RWPE2 (cell line): ENCODE results near the gene KLC3.
A peak's percentile ranks its signal among the peaks of the same experiment; 100 is the strongest.

Source experiments
- ATAC-seq: fragments of 200-7000 bp; cut with Tn5 transposase; 3 replicates; pipeline ENCODE4 v1.9.1; 2021; ENCODE audit warnings: low read depth
- DNase-seq: peaks from one replicate; pipeline ENCODE4 v3.0.0-alpha.2; 2020; ENCODE audit warnings: low spot score
- H3K27ac ChIP-seq: fragments of 450-650 bp; 2 replicates; pipeline ENCODE4 v1.5.1; 2017; ENCODE audit warnings: mild to moderate bottlenecking; ENCODE audit not compliant: poor library complexity, severe bottlenecking
- H3K27me3 ChIP-seq: fragments of 250-450 bp; sonication (Bioruptor Pico); 2 replicates; pipeline ENCODE4 v1.5.1; 2021; ENCODE audit warnings: mild to moderate bottlenecking, moderate library complexity; ENCODE audit not compliant: insufficient read depth, poor library complexity, severe bottlenecking
- H3K36me3 ChIP-seq: fragments of 250-450 bp; sonication (Bioruptor Pico); 2 replicates; pipeline ENCODE4 v1.5.1; 2020; ENCODE audit warnings: low read depth, mild to moderate bottlenecking, moderate library complexity
- H3K4me1 ChIP-seq: fragments of 250-450 bp; sonication (Bioruptor Pico); 2 replicates; pipeline ENCODE4 v1.5.1; 2021; ENCODE audit warnings: mild to moderate bottlenecking, moderate library complexity; ENCODE audit not compliant: insufficient read depth, poor library complexity, severe bottlenecking
- H3K4me3 ChIP-seq: fragments of 250-450 bp; sonication (Bioruptor Pico); 2 replicates; pipeline ENCODE4 v1.5.1; 2021; ENCODE audit warnings: mild to moderate bottlenecking, moderate library complexity; ENCODE audit not compliant: severe bottlenecking
- H3K9me3 ChIP-seq: fragments of 250-450 bp; sonication (Bioruptor Pico); 2 replicates; pipeline ENCODE4 v1.5.1; 2021; ENCODE audit warnings: mild to moderate bottlenecking, moderate library complexity; ENCODE audit not compliant: severe bottlenecking
- TF ChIP-seq, protein P1 (sequence below): fragments of 450-650 bp; IDR thresholded peaks from one replicate; pipeline ENCODE4 v1.5.1; 2017; ENCODE audit warnings: mild to moderate bottlenecking, moderate library complexity; ENCODE audit not compliant: poor library complexity, severe bottlenecking

KLC3 gene

DNA sequence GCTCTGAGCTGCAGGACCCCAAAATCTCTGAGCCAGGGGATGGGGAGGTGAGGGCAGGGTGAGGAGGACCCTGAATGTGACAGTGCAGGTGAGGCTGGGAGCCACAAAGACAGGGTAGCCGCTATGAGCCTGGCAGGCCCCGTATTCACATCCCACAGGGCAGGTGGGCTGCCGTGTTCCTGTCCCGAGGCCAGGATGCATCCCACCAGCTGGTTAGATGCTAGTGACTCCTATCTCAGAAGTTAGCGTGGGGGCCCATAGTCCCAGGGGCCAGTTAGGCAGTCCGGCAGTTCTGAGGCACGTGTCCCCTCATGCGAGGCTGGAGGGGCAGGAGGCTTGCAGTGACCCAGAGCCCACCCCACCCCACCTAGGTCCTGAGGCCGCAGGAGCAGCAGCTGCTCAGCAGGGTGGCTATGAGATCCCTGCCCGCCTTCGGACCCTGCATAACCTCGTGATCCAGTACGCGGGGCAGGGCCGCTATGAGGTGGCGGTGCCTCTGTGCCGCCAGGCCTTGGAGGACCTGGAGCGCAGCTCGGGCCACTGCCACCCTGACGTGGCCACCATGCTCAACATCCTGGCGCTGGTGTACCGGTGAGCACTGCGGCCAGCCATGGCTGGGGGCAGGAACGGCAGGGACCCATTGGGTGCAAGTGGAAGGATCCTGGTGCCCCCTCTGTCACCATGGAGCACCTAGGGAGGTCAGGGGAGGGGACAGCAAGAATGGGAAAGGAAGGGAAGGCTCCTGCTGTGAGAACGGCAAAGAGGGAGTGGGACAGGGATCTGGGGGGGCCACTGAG lies 7.2 kb downstream of the KLC3 start:
- ATAC-seq = no peak
- peak; percentile 58 for DNase-seq

DNA sequence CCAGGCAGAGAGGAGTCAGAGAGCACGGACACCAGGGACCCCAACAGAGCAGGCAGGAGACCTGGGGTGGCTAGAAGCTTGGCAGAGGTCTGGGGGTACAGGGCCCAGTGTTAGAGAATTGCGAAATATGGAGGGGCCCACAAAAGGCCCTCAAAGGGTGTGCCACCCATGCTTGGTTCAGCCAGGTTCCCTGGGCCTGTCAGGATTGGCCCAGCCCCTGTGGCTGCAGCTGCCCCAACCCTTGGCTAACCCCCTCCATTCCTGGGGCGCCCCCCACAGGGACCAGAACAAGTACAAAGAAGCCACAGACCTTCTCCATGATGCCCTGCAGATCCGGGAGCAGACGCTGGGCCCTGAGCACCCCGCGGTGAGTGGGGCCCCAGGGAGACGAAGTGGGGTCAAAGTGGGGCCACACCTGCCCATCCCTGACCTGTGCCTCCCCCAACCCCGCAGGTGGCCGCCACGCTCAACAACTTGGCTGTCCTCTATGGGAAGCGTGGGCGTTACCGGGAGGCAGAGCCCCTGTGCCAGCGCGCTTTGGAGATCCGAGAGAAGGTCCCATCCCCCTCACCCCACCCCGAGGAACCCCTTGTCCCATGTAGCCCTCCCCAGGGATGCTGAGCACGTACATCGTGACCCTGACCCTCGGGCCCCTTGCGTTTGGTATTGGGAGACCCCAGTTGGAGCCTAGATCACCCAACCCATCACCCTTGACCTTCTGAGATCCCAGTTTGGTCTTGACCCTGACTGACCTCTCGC lies 8.0 kb downstream of the KLC3 start:
- Histone ChIP-seq H3K27ac (no peak overlapping the region), H3K27me3 (no peaks in the 10 kb centered on the region), H3K36me3 (peaks cover 34% of the 10 kb centered on the region), H3K4me3 (no peak overlapping the region), H3K4me1 (peaks cover 7% of the 10 kb centered on the region), H3K9me3 (no peaks in the 10 kb centered on the region)
- ATAC-seq = no peak
- TF ChIP-seq, protein P1, sequence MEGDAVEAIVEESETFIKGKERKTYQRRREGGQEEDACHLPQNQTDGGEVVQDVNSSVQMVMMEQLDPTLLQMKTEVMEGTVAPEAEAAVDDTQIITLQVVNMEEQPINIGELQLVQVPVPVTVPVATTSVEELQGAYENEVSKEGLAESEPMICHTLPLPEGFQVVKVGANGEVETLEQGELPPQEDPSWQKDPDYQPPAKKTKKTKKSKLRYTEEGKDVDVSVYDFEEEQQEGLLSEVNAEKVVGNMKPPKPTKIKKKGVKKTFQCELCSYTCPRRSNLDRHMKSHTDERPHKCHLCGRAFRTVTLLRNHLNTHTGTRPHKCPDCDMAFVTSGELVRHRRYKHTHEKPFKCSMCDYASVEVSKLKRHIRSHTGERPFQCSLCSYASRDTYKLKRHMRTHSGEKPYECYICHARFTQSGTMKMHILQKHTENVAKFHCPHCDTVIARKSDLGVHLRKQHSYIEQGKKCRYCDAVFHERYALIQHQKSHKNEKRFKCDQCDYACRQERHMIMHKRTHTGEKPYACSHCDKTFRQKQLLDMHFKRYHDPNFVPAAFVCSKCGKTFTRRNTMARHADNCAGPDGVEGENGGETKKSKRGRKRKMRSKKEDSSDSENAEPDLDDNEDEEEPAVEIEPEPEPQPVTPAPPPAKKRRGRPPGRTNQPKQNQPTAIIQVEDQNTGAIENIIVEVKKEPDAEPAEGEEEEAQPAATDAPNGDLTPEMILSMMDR = no peak
- no peak for DNase-seq

More for the DNA sequence above, 7.2 kb downstream of the KLC3 start:
- no peaks in the 10 kb centered on the region for H3K27me3 ChIP-seq
- no peak overlapping the region for H3K4me3 ChIP-seq
- H3K27ac ChIP-seq = no peak overlapping the region
- TF ChIP-seq, protein P1 = no peak
- peaks cover 7% of the 10 kb centered on the region for H3K4me1 ChIP-seq
- no peaks in the 10 kb centered on the region for H3K9me3 ChIP-seq
- peaks cover 28% of the 10 kb centered on the region for H3K36me3 ChIP-seq

- Histone ChIP-seq H3K4me1 (peaks cover 7% of the 10 kb centered on the region), H3K4me3 (no peak overlapping the region), H3K27me3 (no peaks in the 10 kb centered on the region), H3K36me3 (peaks cover 39% of the 10 kb centered on the region), H3K27ac (no peak overlapping the region), H3K9me3 (no peaks in the 10 kb centered on the region)
- TF ChIP-seq, protein P1 = no peak
- ATAC-seq = no peak
- no peak for DNase-seq
Observed at GRCh38 chr19:45349126-45349415, 8.5 kb downstream of the KLC3 start.

- Histone ChIP-seq H3K36me3 (peaks cover 44% of the 10 kb centered on the region), H3K27ac (no peak overlapping the region), H3K4me1 (peaks cover 5% of the 10 kb centered on the region), H3K4me3 (no peak overlapping the region), H3K27me3 (no peaks in the 10 kb centered on the region), H3K9me3 (no peaks in the 10 kb centered on the region)
- no peak for ATAC-seq
- DNase-seq = no peak
- TF ChIP-seq, protein P1 = no peak
Observed at GRCh38 chr19:45349430-45349941, 8.9 kb downstream of the KLC3 start.
